Panc1 (cell line): ENCODE measurements around the gene KLHL42. TPM values are rescaled to one million over a fixed set of nuclear protein-coding genes. Genes with fewer than 3 reads are reported as not detected.

Experiments used
- ATAC-seq: fragments of 200-7000 bp; cut with Tn5 transposase; 2 replicates; pipeline ENCODE4 v1.9.1; 2020; ENCODE audit warnings: mild to moderate bottlenecking, moderate library complexity
- BruUV-seq: library from RNA; stranded (reverse); fragments of 400-500 nt; replicated peaks from 2 replicates; lab custom pipeline; 2021; lab: Mats Ljungman, UMichigan
- CTCF ChIA-PET: fragments of 300-600 bp; sonication (Branson Sonifier 250); formaldehyde crosslinking; loops from one replicate; lab custom pipeline; 2022; ENCODE audit warnings: antibody characterized with exemption; lab: Charles Lee
- POLR2A ChIA-PET: fragments of 300-600 bp; sonication (Branson Sonifier 250); formaldehyde crosslinking; loops from one replicate; lab custom pipeline; 2022; ENCODE audit warnings: antibody characterized with exemption; lab: Charles Lee
- DNase-seq: peaks from one replicate; pipeline ENCODE4 v3.0.0-alpha.2; 2010; ENCODE audit warnings: low read depth, low spot score
- H3K27ac ChIP-seq: 2 replicates; pipeline ENCODE4 v1.5.1; 2011; ENCODE audit warnings: mild to moderate bottlenecking, low read length, inconsistent platforms
- H3K27me3 ChIP-seq: fragments of 200-500 bp; sonication (Bioruptor generic); 2 replicates; pipeline ENCODE4 v1.6.0; 2014; ENCODE audit warnings: low read length, inconsistent platforms; ENCODE audit not compliant: control insufficient read depth, insufficient read depth
- H3K36me3 ChIP-seq: fragments of 200-500 bp; sonication (Bioruptor generic); 2 replicates; pipeline ENCODE4 v1.5.1; 2014; ENCODE audit warnings: inconsistent platforms, mild to moderate bottlenecking, low read length, moderate library complexity; ENCODE audit not compliant: control insufficient read depth, insufficient read depth
- H3K4me1 ChIP-seq: 2 replicates; pipeline ENCODE4 v1.5.1; 2011; ENCODE audit warnings: inconsistent platforms, mild to moderate bottlenecking, low read length, moderate library complexity; ENCODE audit not compliant: control insufficient read depth, insufficient read depth
- H3K4me3 ChIP-seq, 2 experiments: 2 replicates each; pipeline ENCODE4 v1.5.1; 2011 to 2012; ENCODE audit warnings: low read depth in 2 of 2, low read length in 2 of 2, mild to moderate bottlenecking in 2 of 2, inconsistent platforms in 1 of 2, moderate library complexity in 1 of 2
- H3K9me3 ChIP-seq: fragments of 200-500 bp; sonication (Bioruptor generic); 2 replicates; pipeline ENCODE4 v1.5.1; 2014; ENCODE audit warnings: low read depth, mild to moderate bottlenecking, inconsistent platforms, low read length, moderate library complexity; ENCODE audit not compliant: control insufficient read depth, insufficient read depth
- CTCF ChIP-seq: fragments of 450-650 bp; IDR thresholded peaks from 2 replicates; pipeline ENCODE4 v1.5.1; 2017; ENCODE audit warnings: mild to moderate bottlenecking
- POLR2AphosphoS5 ChIP-seq: IDR thresholded peaks from 2 replicates; pipeline ENCODE4 v1.6.1; 2012; ENCODE audit warnings: mild to moderate bottlenecking, low read depth, low read length, moderate library complexity
- SIN3A ChIP-seq: IDR thresholded peaks from 2 replicates; pipeline ENCODE4 v1.6.1; 2012; ENCODE audit warnings: low read depth, mild to moderate bottlenecking, low read length, moderate library complexity, borderline replicate concordance; ENCODE audit not compliant: insufficient read depth
- TCF7L2 ChIP-seq: IDR thresholded peaks from 2 replicates; pipeline ENCODE4 v1.6.1; 2011; ENCODE audit warnings: mild to moderate bottlenecking, low read depth, low read length, inconsistent platforms
- in situ Hi-C: cut with HindIII; loops from 2 replicates; pipeline ENCODE4 v1.10.0; 2016; ENCODE audit warnings: low sequenced_read_pairs, low pct_unique_long_range_greater_than_20kb
- intact Hi-C: fragments of 100-400 bp; cut with micrococcal nuclease; formaldehyde crosslinking; loops from one replicate; pipeline ENCODE4 v1.10.0; 2022; ENCODE audit not compliant: unreplicated experiment
- total RNA-seq: library from RNA; stranded (reverse); gene quantifications from one replicate; pipeline ENCODE4 v1.2.1, GENCODE V29; 2021; ENCODE audit not compliant: unreplicated experiment
- TF ChIP-seq, protein P1 (sequence below), 2 experiments: IDR thresholded peaks; 2 replicates each; pipeline ENCODE4 v1.6.1; 2011 to 2012; ENCODE audit warnings: low read depth in 2 of 2, control low read depth in 1 of 2, low read length in 1 of 2, mild to moderate bottlenecking in 1 of 2, moderate library complexity in 1 of 2; ENCODE audit not compliant: insufficient read depth in 1 of 2

The KLHL42 gene
- total RNA-seq, 1 experiment from 2014 or later, result 35.2 TPM

DNA sequence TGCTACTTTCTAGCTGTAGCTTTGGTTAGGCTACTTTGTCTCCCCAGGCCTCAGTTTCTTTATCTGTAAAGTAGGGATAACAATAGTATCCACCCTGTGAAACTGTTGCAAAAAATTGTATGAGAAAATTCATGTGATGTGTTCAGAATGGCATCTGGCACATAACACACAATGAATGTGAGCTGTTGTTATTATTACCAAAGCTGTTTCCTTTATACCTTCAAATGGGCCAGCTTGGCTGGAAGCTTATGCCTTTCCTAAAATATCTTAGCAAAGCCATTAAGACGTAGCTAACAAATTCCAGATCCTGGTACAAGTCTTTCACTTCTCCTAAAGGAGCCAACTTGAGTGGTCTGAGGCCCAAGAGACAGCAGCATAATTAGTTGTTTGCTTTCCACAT is 25.2 kb downstream of the KLHL42 start:
- Histone ChIP-seq H3K4me1 (no peaks in the 10 kb centered on the region), H3K36me3 (no peaks in the 10 kb centered on the region), H3K9me3 (no peaks in the 10 kb centered on the region), H3K27ac (no peak overlapping the region), H3K4me3 (no peak overlapping the region), H3K27me3 (no peaks in the 10 kb centered on the region)
- intact Hi-C loops, result no loop called here
- ChIA-PET POLR2A (interaction anchor here (1.2 kb wide), 1 partner anchor 18 kb away, joined by 3 read pairs; no protein-coding TSS in a partner anchor), CTCF (no interaction called here)
- in situ Hi-C loops, result no loop called here
- BruUV-seq, result no TSS peak
- ATAC-seq (no peak), DNase-seq (no peak)
- TF ChIP-seq TCF7L2 (no peak), CTCF (no peak), SIN3A (no peak), POLR2AphosphoS5 (no peak)
- TF ChIP-seq, protein P1, sequence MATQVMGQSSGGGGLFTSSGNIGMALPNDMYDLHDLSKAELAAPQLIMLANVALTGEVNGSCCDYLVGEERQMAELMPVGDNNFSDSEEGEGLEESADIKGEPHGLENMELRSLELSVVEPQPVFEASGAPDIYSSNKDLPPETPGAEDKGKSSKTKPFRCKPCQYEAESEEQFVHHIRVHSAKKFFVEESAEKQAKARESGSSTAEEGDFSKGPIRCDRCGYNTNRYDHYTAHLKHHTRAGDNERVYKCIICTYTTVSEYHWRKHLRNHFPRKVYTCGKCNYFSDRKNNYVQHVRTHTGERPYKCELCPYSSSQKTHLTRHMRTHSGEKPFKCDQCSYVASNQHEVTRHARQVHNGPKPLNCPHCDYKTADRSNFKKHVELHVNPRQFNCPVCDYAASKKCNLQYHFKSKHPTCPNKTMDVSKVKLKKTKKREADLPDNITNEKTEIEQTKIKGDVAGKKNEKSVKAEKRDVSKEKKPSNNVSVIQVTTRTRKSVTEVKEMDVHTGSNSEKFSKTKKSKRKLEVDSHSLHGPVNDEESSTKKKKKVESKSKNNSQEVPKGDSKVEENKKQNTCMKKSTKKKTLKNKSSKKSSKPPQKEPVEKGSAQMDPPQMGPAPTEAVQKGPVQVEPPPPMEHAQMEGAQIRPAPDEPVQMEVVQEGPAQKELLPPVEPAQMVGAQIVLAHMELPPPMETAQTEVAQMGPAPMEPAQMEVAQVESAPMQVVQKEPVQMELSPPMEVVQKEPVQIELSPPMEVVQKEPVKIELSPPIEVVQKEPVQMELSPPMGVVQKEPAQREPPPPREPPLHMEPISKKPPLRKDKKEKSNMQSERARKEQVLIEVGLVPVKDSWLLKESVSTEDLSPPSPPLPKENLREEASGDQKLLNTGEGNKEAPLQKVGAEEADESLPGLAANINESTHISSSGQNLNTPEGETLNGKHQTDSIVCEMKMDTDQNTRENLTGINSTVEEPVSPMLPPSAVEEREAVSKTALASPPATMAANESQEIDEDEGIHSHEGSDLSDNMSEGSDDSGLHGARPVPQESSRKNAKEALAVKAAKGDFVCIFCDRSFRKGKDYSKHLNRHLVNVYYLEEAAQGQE (IDR thresholded peaks at IDR 0.05; ENCODE audit: insufficient read depth in 1 of 2, low read depth in 2 of 2, low read length in 1 of 2), result no peak

DNA sequence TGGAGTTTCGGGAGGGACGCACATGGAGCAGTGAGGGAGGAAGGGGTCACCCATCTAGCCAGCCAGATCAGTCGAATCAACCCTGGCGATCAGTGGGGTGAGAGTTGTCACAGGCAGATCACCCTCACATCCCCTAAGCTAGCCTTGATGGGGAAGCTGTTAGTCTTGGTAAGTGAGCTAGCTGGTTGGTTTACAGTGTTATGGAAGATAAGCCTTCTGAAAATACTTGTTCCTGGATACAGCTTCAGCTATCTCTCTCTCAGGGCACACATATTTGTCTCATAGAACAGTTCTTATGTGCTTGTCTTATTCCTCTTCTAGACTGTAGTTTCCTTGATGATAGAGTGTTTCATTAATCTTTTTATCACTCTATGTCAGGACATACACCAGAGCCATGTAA is 26.2 kb downstream of the KLHL42 start:
- DNase-seq (no peak), ATAC-seq (no peak)
- H3K27me3 ChIP-seq, result no peaks in the 10 kb centered on the region
- POLR2A ChIA-PET, result interaction anchor here (0.6 kb wide), 1 partner anchor 26 kb away, joined by 3 read pairs; the partner anchor contains the start of genes KLHL42 and MANSC4
- CTCF ChIA-PET, result no interaction called here
- intact Hi-C loops, result no loop called here
- in situ Hi-C loops, result no loop called here
- H3K4me3 ChIP-seq, result no peak overlapping the region
- TF ChIP-seq POLR2AphosphoS5, result no peak
- no peak for TF ChIP-seq SIN3A
- no peak for TF ChIP-seq TCF7L2
- no peak for TF ChIP-seq CTCF
- TF ChIP-seq, protein P1 (IDR thresholded peaks at IDR 0.05; ENCODE audit: insufficient read depth in 1 of 2, low read depth in 2 of 2, low read length in 1 of 2), result no peak
- no peaks in the 10 kb centered on the region for H3K36me3 ChIP-seq
- no TSS peak for BruUV-seq
- no peak overlapping the region for H3K27ac ChIP-seq
- no peaks in the 10 kb centered on the region for H3K4me1 ChIP-seq
- H3K9me3 ChIP-seq, result no peaks in the 10 kb centered on the region
